Gastrocnemius medialis (tissue), 4 donors: Measurements from ENCODE around the gene ADAM17.

ENCODE experiments used
- CTCF ChIP-seq, 5 experiments: fragments of 450-650 bp in 3 of 5; fragments of 200-600 bp in 2 of 5; sonication (generic) in 2 of 5; IDR thresholded peaks in 4 of 5; conservative IDR thresholded peaks in 1 of 5; 1 replicate in 4 of 5; 2 replicates in 1 of 5; pipeline ENCODE4 v1.5.1; 2016 to 2019; ENCODE audit warnings: antibody characterized with exemption in 5 of 5, mild to moderate bottlenecking in 3 of 5, moderate library complexity in 3 of 5
- POLR2A ChIP-seq, 2 donors: fragments of 450-650 bp; IDR thresholded peaks; one replicate each; pipeline ENCODE4 v1.6.1; 2017; ENCODE audit warnings: antibody characterized with exemption in 2 of 2, mild to moderate bottlenecking in 2 of 2, moderate library complexity in 2 of 2

GRCh38 chr2:9445089-9445488, 110.5 kb downstream of the ADAM17 start:
- no peak for TF ChIP-seq CTCF (IDR thresholded peaks at IDR 0.05 in 4 of 5, conservative IDR thresholded peaks at IDR 0.05 in 1 of 5)
- no peak for TF ChIP-seq POLR2A (IDR thresholded peaks at IDR 0.05)
